Activated naive CD4-positive, alpha-beta T cell treated with anti-CD3 and anti-CD28 coated beads, Interleukin-2, amount 10 ng/mL, durations not matched to agents 7 days and 5 days (primary cell): ENCODE measurements around the gene CELF6.
A peak's percentile ranks its signal among the peaks of the same experiment; 100 is the strongest.

Experiments
- CTCF ChIA-PET: fragments of 350-600 bp; sonication (Branson Sonifier 250); formaldehyde crosslinking; loops from one replicate; lab custom pipeline; 2021; ENCODE audit warnings: antibody characterized with exemption; lab: Charles Lee
- DNase-seq: peaks from one replicate; pipeline ENCODE4 v3.0.0-alpha.2; 2020
- H3K27ac Mint-ChIP-seq: one replicate; pipeline ENCODE4 v1.8.0; 2021; ENCODE audit warnings: mild to moderate bottlenecking, moderate library complexity, mixed read lengths
- H3K27me3 Mint-ChIP-seq: one replicate; pipeline ENCODE4 v1.8.0; 2021; ENCODE audit warnings: mild to moderate bottlenecking, mixed read lengths
- H3K36me3 Mint-ChIP-seq: one replicate; pipeline ENCODE4 v1.8.0; 2021; ENCODE audit warnings: mixed read lengths
- H3K4me1 Mint-ChIP-seq: one replicate; pipeline ENCODE4 v1.8.0; 2021; ENCODE audit warnings: mixed read lengths
- H3K4me3 Mint-ChIP-seq: one replicate; pipeline ENCODE4 v1.8.0; 2021; ENCODE audit warnings: mild to moderate bottlenecking, moderate library complexity, mixed read lengths
- H3K9me3 Mint-ChIP-seq: one replicate; pipeline ENCODE4 v1.8.0; 2021; ENCODE audit warnings: mixed read lengths

Gene CELF6

DNA sequence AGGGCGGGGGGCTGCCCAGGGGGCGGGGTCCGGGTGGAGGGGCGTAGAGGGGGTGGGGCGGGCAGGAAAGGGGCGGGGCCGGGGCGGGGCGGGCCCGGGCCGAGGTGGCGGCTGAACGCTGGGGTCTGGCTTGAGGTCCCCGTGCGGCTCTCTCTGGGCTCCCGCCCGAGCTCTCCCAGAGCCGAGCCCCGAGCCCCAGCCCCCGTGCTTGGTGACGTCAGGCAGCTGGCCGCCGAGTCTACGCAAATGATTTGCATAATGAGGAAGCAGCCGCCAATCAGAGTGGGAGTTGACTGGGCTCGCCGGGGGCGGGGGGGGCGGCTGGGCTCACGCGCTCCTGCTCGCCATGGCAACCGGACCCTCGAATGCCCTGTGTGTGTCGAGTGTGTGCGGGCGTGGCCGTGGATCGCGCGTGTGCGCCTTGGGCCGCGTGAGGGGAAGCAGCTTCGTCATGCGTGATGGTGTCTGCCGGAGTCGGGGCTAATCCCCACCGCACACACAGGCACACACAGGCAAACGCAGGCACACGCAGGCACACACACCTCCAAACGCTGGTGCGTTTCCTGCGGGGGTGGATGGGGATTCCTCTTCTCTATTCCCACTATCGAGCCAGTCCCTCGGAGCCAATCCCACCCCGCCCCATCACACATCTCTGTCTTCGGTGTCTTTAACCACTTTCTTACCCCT lies at the start of gene CELF6:
TSS of gene CELF6 (minus strand) at position 173 of the 687 bp plus-strand sequence. CDS start 283 bp downstream, outside the sequence.
- Mint-ChIP-seq H3K4me1 (peaks cover 20% of the 10 kb centered on the region), H3K27ac (no peak within 1 kb of the TSS), H3K9me3 (peaks cover 2% of the 10 kb centered on the region), H3K27me3 (peaks cover 42% of the 10 kb centered on the region), H3K4me3 (peak within 1 kb of the TSS; percentile 78), H3K36me3 (peaks cover 7% of the 10 kb centered on the region)
- peak; percentile 86 for DNase-seq
- CTCF ChIA-PET, result interaction anchor here (0.7 to 1.4 kb wide), 3 partner anchors 8 to 47 kb away, joined by 3 read pairs; no protein-coding TSS in a partner anchor

DNA sequence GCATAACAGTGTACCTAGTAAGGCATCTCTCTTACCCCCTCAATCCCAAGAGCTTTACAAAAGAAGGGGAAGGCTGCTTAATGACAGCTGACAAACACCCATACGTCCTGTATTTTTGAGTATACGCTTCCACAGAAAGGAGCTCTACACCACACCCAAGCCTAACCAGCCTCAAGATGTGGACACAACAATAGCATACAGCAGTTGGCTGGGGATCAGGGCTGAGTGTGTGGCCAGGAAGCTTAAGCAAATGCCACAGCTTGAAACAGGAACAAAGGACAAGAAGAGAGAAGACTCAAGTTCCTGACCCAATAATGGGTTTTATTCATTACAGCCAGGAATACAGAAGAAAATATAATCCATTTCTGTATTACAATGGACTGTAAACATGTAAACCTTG lies 48.9 kb upstream of the CELF6 start:
- DNase-seq, result no peak
- H3K4me1 Mint-ChIP-seq, result peaks cover 39% of the 10 kb centered on the region
- no peaks in the 10 kb centered on the region for H3K27me3 Mint-ChIP-seq
- H3K4me3 Mint-ChIP-seq, result no peak overlapping the region
- H3K27ac Mint-ChIP-seq, result no peak overlapping the region
- CTCF ChIA-PET, result no interaction called here
- H3K9me3 Mint-ChIP-seq, result no peaks in the 10 kb centered on the region
- H3K36me3 Mint-ChIP-seq, result peaks cover 30% of the 10 kb centered on the region

- H3K9me3 Mint-ChIP-seq, result no peaks in the 10 kb centered on the region
- peaks cover 34% of the 10 kb centered on the region for H3K4me1 Mint-ChIP-seq
- DNase-seq, result no peak
- CTCF ChIA-PET, result no interaction called here
- no peak overlapping the region for H3K27ac Mint-ChIP-seq
- peaks cover 32% of the 10 kb centered on the region for H3K36me3 Mint-ChIP-seq
- no peaks in the 10 kb centered on the region for H3K27me3 Mint-ChIP-seq
- H3K4me3 Mint-ChIP-seq, result no peak overlapping the region
Observed at GRCh38 chr15:72368325-72368724, 48.4 kb upstream of the CELF6 start.

GRCh38 chr15:72365844-72366243 lies 45.9 kb upstream of the CELF6 start:
- DNase-seq, result peak; percentile 60
- Mint-ChIP-seq H3K27ac (peak overlapping the region; percentile 42), H3K9me3 (no peaks in the 10 kb centered on the region), H3K4me3 (no peak overlapping the region), H3K4me1 (peaks cover 26% of the 10 kb centered on the region), H3K27me3 (no peaks in the 10 kb centered on the region), H3K36me3 (peaks cover 30% of the 10 kb centered on the region)
- CTCF ChIA-PET, result interaction anchor here (1.6 kb wide), 1 partner anchor 8 kb away, joined by 3 read pairs; no protein-coding TSS in a partner anchor

- H3K36me3 Mint-ChIP-seq, result peaks cover 8% of the 10 kb centered on the region
- H3K27ac Mint-ChIP-seq, result no peak overlapping the region
- peaks cover 17% of the 10 kb centered on the region for H3K4me1 Mint-ChIP-seq
- H3K27me3 Mint-ChIP-seq, result no peaks in the 10 kb centered on the region
- no peak overlapping the region for H3K4me3 Mint-ChIP-seq
- CTCF ChIA-PET, result no interaction called here
- H3K9me3 Mint-ChIP-seq, result no peaks in the 10 kb centered on the region
- no peak for DNase-seq
Observed at GRCh38 chr15:72361176-72361575, 41.2 kb upstream of the CELF6 start.

GRCh38 chr15:72358650-72359171 lies 38.8 kb upstream of the CELF6 start:
- no peak overlapping the region for H3K27ac Mint-ChIP-seq
- peaks cover 8% of the 10 kb centered on the region for H3K36me3 Mint-ChIP-seq
- no peaks in the 10 kb centered on the region for H3K27me3 Mint-ChIP-seq
- DNase-seq, result no peak
- no peaks in the 10 kb centered on the region for H3K9me3 Mint-ChIP-seq
- no peak overlapping the region for H3K4me3 Mint-ChIP-seq
- CTCF ChIA-PET, result no interaction called here
- H3K4me1 Mint-ChIP-seq, result peaks cover 7% of the 10 kb centered on the region

GRCh38 chr15:72358121-72358520 lies 38.2 kb upstream of the CELF6 start:
- DNase-seq, result no peak
- Mint-ChIP-seq H3K27me3 (no peaks in the 10 kb centered on the region), H3K36me3 (peaks cover 9% of the 10 kb centered on the region), H3K9me3 (no peaks in the 10 kb centered on the region), H3K4me1 (peaks cover 7% of the 10 kb centered on the region), H3K4me3 (no peak overlapping the region), H3K27ac (no peak overlapping the region)
- CTCF ChIA-PET, result no interaction called here

DNA sequence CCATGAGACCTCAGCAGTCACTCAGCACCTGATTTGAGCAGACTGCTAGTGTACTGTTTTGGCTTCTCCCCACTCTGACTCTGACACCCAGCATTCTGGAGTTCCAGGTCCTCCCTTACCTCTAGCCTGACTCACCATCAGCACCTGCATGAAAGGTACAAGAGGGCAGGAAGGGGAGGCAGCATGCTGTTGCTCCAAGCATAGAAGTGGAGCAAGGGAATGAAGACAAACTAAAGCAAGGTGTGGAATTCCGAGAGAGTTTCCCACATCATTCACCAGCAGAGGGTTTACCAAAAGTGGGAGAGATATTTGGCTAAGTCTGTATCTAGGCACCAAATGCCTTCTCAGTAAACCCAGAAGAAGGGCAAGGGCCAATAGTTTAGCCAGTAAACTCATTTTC lies 34.5 kb upstream of the CELF6 start:
- H3K36me3 Mint-ChIP-seq, result peaks cover 28% of the 10 kb centered on the region
- H3K4me1 Mint-ChIP-seq, result peaks cover 7% of the 10 kb centered on the region
- H3K27me3 Mint-ChIP-seq, result no peaks in the 10 kb centered on the region
- no peak overlapping the region for H3K27ac Mint-ChIP-seq
- DNase-seq, result no peak
- CTCF ChIA-PET, result no interaction called here
- H3K9me3 Mint-ChIP-seq, result no peaks in the 10 kb centered on the region
- H3K4me3 Mint-ChIP-seq, result no peak overlapping the region

GRCh38 chr15:72353266-72353665 lies 33.3 kb upstream of the CELF6 start:
- Mint-ChIP-seq H3K27ac (no peak overlapping the region), H3K4me3 (no peak overlapping the region), H3K27me3 (no peaks in the 10 kb centered on the region), H3K4me1 (peaks cover 4% of the 10 kb centered on the region), H3K36me3 (peaks cover 39% of the 10 kb centered on the region), H3K9me3 (no peaks in the 10 kb centered on the region)
- no peak for DNase-seq
- CTCF ChIA-PET, result no interaction called here

DNA sequence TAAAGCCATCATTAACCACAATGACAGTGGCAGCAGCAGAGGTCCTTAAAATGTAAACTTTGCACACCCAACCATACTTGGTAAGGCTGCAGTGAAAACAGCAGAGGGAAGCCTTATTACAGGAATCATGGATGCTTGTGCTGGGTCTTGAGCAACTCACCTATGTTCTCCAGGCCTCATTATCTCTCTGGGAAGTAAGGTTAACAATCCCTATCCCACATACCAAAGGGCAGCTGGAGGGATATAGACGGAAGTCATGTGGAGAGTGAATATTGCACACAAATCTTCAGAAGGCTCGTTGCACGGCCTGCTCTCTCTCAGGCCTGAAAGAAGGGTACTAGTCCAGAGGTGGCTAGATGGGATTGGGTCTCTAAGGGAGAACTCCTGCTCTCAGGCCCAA lies 25.8 kb upstream of the CELF6 start:
- Mint-ChIP-seq H3K27ac (no peak overlapping the region), H3K4me3 (no peak overlapping the region), H3K4me1 (no peaks in the 10 kb centered on the region), H3K9me3 (no peaks in the 10 kb centered on the region), H3K27me3 (no peaks in the 10 kb centered on the region), H3K36me3 (peaks cover 35% of the 10 kb centered on the region)
- no peak for DNase-seq
- CTCF ChIA-PET, result no interaction called here

DNA sequence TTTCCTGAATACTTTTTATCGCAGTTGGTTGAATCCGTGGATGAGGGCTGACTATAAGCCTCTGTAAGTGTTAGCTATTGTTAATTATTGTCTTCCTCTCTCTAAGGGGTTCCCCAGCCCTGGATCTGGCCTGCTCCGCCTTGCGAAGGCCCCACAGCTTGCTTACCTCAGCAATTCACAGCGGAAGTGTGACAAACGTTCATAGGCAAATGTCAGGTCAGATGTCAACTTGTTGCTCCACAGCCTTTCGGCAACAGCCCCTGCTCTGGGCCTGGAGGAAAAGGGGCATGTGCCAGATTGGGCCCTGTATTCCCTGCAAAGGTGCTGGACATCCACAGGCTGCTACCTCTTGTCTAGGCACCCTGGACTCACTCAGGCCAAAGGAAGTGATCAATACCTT lies 25.3 kb upstream of the CELF6 start:
- H3K36me3 Mint-ChIP-seq, result peaks cover 33% of the 10 kb centered on the region
- no peak overlapping the region for H3K4me3 Mint-ChIP-seq
- no peak for DNase-seq
- H3K27ac Mint-ChIP-seq, result no peak overlapping the region
- no peaks in the 10 kb centered on the region for H3K9me3 Mint-ChIP-seq
- no peaks in the 10 kb centered on the region for H3K27me3 Mint-ChIP-seq
- H3K4me1 Mint-ChIP-seq, result no peaks in the 10 kb centered on the region
- CTCF ChIA-PET, result no interaction called here

DNA sequence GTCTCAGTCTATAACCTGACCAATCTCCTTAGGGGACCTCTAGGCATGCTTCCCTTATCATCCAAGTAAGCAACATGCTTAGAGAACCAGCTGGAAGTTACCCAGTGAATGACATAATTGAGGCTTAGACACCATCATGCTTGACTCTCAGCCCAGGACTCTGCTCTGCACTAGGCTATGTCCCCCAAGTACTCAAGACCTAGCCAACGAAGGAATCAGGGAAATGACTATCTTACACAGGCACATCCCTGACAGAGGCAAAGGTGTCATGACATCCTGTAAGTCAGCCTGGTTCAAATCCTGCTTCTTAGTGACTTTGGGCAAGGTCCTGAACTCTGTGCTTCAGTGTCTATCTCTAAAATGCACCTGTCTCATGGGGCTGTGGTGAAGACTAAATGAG lies 24.6 kb upstream of the CELF6 start:
- H3K4me1 Mint-ChIP-seq, result no peaks in the 10 kb centered on the region
- no peaks in the 10 kb centered on the region for H3K9me3 Mint-ChIP-seq
- DNase-seq, result no peak
- H3K27ac Mint-ChIP-seq, result no peak overlapping the region
- CTCF ChIA-PET, result no interaction called here
- no peak overlapping the region for H3K4me3 Mint-ChIP-seq
- peaks cover 30% of the 10 kb centered on the region for H3K36me3 Mint-ChIP-seq
- no peaks in the 10 kb centered on the region for H3K27me3 Mint-ChIP-seq

- Mint-ChIP-seq H3K4me1 (no peaks in the 10 kb centered on the region), H3K36me3 (peaks cover 15% of the 10 kb centered on the region), H3K9me3 (no peaks in the 10 kb centered on the region), H3K27ac (no peak overlapping the region), H3K4me3 (no peak overlapping the region), H3K27me3 (no peaks in the 10 kb centered on the region)
- CTCF ChIA-PET, result no interaction called here
- peak; percentile 63 for DNase-seq
Observed at GRCh38 chr15:72342385-72342784, 22.4 kb upstream of the CELF6 start.

- DNase-seq, result no peak
Observed at GRCh38 chr15:72341361-72341760, 21.4 kb upstream of the CELF6 start.

DNA sequence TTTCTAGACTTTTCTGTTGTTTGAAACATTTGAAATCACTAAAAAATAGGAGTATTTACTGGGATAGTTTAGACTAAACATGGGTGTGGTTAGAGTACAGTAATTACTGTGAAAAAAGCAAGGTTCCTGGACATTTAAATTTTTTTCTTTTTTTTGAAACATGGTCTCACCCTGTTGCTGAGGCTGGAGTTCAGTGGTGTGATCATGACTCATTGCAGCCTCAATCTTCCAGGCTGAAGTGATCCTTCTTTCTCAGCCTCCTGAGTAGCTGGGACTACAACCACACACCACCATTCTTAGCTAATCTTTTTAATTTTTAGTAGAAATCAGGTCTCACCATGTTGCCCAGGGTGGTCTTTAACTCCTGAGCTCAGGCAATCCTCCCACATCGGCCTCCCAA lies 20.4 kb upstream of the CELF6 start:
- H3K27ac Mint-ChIP-seq, result no peak overlapping the region
- no peaks in the 10 kb centered on the region for H3K9me3 Mint-ChIP-seq
- H3K4me3 Mint-ChIP-seq, result no peak overlapping the region

More at GRCh38 chr15:72341361-72341760, 21.4 kb upstream of the CELF6 start:
- Mint-ChIP-seq H3K36me3 (peaks cover 12% of the 10 kb centered on the region), H3K4me1 (no peaks in the 10 kb centered on the region), H3K9me3 (no peaks in the 10 kb centered on the region), H3K4me3 (no peak overlapping the region), H3K27me3 (no peaks in the 10 kb centered on the region), H3K27ac (no peak overlapping the region)
- CTCF ChIA-PET, result interaction anchor here (0.9 to 1.8 kb wide), 5 partner anchors 9 to 330 kb away, joined by 3 to 11 read pairs (median 3); no protein-coding TSS in a partner anchor

More for the DNA sequence above, 20.4 kb upstream of the CELF6 start:
- no peaks in the 10 kb centered on the region for H3K4me1 Mint-ChIP-seq
- H3K36me3 Mint-ChIP-seq, result peaks cover 4% of the 10 kb centered on the region
- CTCF ChIA-PET, result interaction anchor here (0.9 to 1.8 kb wide), 5 partner anchors 8 to 331 kb away, joined by 3 to 11 read pairs (median 3); no protein-coding TSS in a partner anchor
- H3K27me3 Mint-ChIP-seq, result no peaks in the 10 kb centered on the region
- DNase-seq, result no peak
